ENCODE measurements around the gene ATL2. TPM values are rescaled to one million over a fixed set of nuclear protein-coding genes. Genes with fewer than 3 reads are reported as not detected.
A peak's percentile ranks its signal among the peaks of the same experiment; 100 is the strongest.
"Not testable (repeated sequence)": the region's sequence is repeated elsewhere in the genome, so short reads cannot be mapped to it uniquely, and the experiment has no call there.

Gene ATL2
- total RNA-seq, 4 donors from 2014 or later, result 147 to 220 (median 187) TPM

DNA sequence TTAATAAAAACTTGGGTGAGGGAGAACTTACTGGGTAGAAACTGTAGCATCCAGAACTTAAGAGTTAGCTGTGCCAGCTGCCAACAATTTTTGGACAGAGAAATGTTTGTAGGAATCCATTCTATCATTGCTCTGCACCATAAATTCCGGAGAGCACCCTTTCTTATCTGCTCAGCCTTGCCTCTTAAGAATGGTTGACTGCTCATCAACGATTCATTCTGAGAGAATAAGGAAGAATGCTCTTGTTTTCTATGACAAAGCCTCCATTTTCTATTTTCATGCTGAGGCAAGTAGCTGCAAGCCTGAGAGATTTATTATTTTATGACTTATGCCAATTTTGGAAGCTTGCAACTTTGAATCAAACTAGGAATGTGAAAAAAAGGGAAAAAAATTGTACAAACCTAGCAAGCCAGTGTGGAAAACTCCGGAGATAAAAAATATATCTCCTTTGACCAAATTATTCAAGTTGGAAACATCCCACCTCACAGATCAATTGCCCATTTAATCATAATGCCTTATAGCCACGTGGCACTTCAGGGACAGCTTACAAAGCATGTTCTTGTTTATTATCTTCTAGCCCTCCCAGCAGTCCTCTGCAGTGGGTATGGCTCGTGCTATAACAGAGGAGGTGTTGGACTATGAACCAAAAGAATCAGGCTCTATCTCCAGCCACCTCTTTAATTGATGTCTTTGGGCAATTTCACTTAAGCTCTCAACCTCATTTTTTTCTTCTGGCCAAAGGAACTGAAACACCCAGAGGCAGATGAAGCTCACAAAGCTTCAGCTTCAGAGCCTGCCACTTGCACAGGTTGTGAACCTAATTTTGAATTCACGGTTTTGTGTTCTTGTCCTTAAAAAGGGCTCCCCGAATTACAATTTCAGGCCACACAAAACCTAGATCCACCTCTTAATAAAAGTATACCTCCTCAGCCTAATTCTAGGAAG, 40.9 kb upstream of the ATL2 start:
- WGBS, 2 donors, result 38 to 45% methylated on average over 7 of the region's 7 CpGs
- TF ChIP-seq, protein P1, sequence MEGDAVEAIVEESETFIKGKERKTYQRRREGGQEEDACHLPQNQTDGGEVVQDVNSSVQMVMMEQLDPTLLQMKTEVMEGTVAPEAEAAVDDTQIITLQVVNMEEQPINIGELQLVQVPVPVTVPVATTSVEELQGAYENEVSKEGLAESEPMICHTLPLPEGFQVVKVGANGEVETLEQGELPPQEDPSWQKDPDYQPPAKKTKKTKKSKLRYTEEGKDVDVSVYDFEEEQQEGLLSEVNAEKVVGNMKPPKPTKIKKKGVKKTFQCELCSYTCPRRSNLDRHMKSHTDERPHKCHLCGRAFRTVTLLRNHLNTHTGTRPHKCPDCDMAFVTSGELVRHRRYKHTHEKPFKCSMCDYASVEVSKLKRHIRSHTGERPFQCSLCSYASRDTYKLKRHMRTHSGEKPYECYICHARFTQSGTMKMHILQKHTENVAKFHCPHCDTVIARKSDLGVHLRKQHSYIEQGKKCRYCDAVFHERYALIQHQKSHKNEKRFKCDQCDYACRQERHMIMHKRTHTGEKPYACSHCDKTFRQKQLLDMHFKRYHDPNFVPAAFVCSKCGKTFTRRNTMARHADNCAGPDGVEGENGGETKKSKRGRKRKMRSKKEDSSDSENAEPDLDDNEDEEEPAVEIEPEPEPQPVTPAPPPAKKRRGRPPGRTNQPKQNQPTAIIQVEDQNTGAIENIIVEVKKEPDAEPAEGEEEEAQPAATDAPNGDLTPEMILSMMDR (IDR thresholded peaks at IDR 0.05), result no peak
- no peak for TF ChIP-seq POLR2A (IDR thresholded peaks at IDR 0.05)
- intact Hi-C loops (cut with DNase I; ENCODE audit: low total_unique reads), result no loop called here
- DNase-seq (ENCODE audit: low spot score in 2 of 2), result peak in 1 of 2 donors; percentile 42
- no peak overlapping the region for H3K4me3 ChIP-seq (ENCODE audit: low read depth, poor library complexity, severe bottlenecking)

DNA sequence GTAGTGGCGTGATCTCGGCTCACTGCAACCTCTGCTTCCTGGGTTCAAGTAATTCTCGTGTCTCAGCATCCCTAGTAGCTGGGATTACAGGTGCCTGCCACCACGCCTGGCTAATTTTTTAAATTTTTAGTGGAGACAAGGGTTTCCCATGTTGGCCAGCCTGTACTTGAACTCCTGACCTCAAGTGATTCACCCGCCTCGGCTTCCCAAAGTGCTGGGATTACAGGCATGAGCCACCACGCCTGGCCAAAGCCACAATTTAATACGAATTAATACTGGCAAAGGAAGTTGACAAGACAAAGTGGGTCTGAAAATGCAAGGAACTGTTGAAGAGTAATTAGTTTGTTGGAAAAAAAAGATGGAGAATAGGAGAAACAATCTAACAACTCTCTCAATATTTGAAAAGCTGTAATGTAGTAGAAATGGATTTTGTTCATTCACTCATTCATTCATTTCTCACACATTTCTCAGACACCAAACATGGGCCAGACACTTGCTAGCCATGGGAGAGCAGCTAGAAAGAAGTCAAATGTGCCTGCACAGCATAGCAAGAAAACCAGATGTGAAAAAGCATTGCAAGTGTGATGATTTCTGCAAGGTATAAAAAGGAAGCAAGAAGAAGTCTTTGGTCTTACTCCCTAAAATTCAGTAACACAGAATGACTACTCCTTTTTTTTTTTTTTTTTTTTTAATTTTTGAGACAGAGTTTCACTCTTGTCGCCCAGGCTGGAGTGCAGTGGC, 39.4 kb upstream of the ATL2 start:
- H3K4me3 ChIP-seq (ENCODE audit: low read depth, poor library complexity, severe bottlenecking), result no peak overlapping the region
- 71 to 74% methylated on average over 9 of the region's 9 CpGs for WGBS, 2 donors
- intact Hi-C loops (cut with DNase I; ENCODE audit: low total_unique reads), result no loop called here
- TF ChIP-seq POLR2A (IDR thresholded peaks at IDR 0.05), result no peak
- TF ChIP-seq, protein P1 (IDR thresholded peaks at IDR 0.05), result no peak
- DNase-seq (ENCODE audit: low spot score in 2 of 2), result no peak

DNA sequence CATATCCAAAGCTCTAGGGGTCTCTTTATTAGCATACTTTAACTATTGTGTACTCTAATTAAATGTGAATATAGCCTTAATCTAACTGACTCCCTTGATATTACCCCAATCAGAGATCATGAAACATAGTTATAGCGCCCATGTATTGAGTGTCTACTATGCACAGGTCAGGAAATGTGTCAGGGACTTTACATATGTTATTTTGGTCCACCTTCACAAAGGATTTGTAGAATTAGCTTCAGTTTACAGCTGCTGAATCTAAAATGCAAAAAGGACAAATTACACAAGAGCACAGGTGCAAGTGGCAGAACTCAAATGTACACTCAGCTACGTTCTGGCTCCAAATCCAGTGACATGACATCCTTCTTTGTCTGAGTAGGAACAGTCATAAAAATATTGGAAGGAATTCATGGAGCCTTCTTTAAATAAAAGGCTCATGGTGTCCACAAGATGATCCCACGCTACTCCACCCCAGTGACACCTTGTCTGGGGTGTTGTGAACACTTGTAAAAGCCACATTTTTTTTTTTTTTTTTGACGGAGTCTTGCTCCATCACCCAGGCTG, 38.7 kb upstream of the ATL2 start:
- WGBS, 2 donors, result 72 to 77% methylated on average over 4 of the region's 4 CpGs
- no peak for TF ChIP-seq POLR2A (IDR thresholded peaks at IDR 0.05)
- DNase-seq (ENCODE audit: low spot score in 2 of 2), result no peak
- H3K4me3 ChIP-seq (ENCODE audit: low read depth, poor library complexity, severe bottlenecking), result no peak overlapping the region
- intact Hi-C loops (cut with DNase I; ENCODE audit: low total_unique reads), result no loop called here

DNA sequence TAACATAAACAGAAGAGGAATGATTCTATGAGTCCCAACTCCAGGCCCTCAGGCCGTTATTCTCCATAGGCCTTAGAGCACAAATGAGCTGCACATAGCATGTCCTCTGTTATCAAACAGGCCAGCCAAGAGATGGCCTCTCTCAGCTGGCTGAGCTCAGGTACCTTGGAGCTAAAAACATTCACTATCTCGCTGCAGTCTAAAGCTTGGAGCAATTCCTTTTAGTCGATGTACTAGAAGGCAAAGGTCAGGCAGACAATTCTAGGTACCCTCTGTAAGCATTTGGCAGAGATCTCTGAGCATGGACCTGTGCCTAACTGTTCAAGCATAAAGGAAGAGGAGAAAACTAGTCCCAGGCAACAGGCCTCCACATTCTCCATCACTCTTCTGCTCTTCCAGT, 38.0 kb upstream of the ATL2 start:
- no peak overlapping the region for H3K4me3 ChIP-seq (ENCODE audit: low read depth, poor library complexity, severe bottlenecking)
- DNase-seq (ENCODE audit: low spot score in 2 of 2), result peak in 1 of 2 donors; percentile 29
- TF ChIP-seq POLR2A (IDR thresholded peaks at IDR 0.05), result no peak
- TF ChIP-seq, protein P1 (IDR thresholded peaks at IDR 0.05), result no peak
- 80 to 86% methylated on average over 3 of the region's 3 CpGs for WGBS, 2 donors
- intact Hi-C loops (cut with DNase I; ENCODE audit: low total_unique reads), result no loop called here

DNA sequence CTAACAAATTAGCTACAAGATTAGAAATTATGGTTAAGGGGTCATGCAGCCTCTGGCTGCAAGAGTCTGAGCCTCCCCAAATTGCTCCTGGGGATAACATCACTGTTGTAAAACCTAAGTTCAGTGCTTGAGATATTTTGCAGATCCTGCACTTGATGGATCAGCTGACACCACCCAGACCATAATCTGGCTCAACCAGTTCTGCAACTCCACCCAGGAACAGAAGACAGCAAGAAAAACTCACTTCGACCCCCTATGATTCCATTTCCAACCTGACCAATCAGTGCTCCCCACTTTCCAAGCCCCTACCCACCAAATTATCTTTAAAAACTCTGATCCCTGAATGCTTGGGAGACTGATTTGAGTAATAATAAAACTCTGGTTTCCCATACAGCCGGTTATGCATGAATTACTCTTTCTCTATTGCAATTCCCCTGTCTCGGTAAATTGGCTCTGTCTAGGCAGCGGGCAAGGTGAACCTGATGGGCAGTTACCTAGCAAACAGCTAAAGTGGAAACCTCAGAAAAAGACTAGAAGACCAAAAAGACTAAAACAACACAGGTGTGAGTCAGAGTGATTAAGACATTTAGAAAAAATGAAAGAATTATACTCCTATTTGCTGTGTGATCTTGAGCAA, 35.3 kb upstream of the ATL2 start:
- 85 to 88% methylated on average over 4 of the region's 4 CpGs for WGBS, 2 donors
- intact Hi-C loops (cut with DNase I; ENCODE audit: low total_unique reads); H3K4me3 ChIP-seq (ENCODE audit: low read depth, poor library complexity, severe bottlenecking); DNase-seq (ENCODE audit: low spot score in 2 of 2): not testable (repeated sequence)

DNA sequence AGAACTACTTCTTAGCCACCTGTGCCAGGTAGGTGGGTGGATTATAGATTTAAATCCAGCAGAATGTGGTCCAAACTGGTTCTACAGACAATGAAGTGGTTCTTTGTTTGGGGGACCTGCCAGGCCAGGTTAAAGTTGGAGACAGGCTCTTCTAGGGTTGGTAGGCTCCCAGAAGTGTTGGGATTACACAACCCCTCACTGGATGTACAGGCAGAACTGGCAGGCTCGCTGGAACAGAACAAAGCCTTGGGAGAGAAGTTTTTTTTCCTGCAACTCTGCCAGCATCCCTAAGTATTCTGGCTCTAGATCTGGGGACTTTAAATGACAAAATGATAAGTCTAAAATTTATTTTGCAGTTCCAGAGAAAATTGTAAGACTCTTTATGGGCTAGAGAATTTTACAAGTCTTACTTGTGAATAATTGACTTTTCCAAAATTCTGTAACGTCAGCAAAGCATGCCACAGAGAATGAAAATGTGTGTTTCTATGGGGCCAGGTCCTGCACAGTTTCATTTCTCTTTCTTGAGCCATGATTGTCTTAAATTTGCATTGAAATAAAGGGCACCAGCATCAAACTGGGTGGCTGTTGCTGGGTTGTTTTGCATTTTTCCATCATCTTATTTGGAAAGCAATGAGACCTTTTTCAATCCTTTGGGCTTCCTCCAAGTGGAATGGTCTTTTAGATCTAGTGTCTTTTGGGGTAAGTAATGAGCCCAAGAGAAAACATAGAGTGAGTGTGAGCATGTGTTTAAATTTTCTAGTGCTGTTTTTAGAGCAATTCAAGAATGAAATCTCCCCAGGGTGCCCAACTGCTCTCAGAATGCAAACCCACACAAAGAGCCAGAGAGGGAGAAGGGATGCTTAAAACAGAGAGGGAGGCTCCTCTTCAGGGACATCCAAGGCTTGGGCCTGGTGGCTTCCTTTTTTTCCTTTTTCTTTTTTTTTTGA, 32.4 kb upstream of the ATL2 start:
- no peak overlapping the region for H3K4me3 ChIP-seq (ENCODE audit: low read depth, poor library complexity, severe bottlenecking)
- TF ChIP-seq POLR2A (IDR thresholded peaks at IDR 0.05), result no peak
- TF ChIP-seq, protein P1 (IDR thresholded peaks at IDR 0.05), result no peak
- WGBS, 2 donors, result 18 to 21% methylated on average over 2 of the region's 2 CpGs
- DNase-seq (ENCODE audit: low spot score in 2 of 2), result peak in 1 of 2 donors; percentile 74
- intact Hi-C loops (cut with DNase I; ENCODE audit: low total_unique reads), result no loop called here
